Stimulated activated naive CD4-positive, alpha-beta T cell treated with Interleukin-2 at 50 U/mL for 16 hours (primary cell): ENCODE measurements around the gene TMEM86B.
"Not testable (repeated sequence)": the region's sequence is repeated elsewhere in the genome, so short reads cannot be mapped to it uniquely, and the experiment has no call there.

Experiments
- DNase-seq: peaks from one replicate; lab custom pipeline; 2025; lab: John Stamatoyannopoulos, UW

The TMEM86B gene

GRCh38 chr19:55220525-55220924, 8.0 kb downstream of the TMEM86B start:
- DNase-seq = no peak

GRCh38 chr19:55216461-55217198, 11.9 kb downstream of the TMEM86B start:
- peak; percentile 29 for DNase-seq

- no peak for DNase-seq
Observed at GRCh38 chr19:55213547-55213946, 15.0 kb downstream of the TMEM86B start.

GRCh38 chr19:55212447-55212846, 16.1 kb downstream of the TMEM86B start:
- peak; percentile 27 for DNase-seq

GRCh38 chr19:55209693-55210472, 18.7 kb downstream of the TMEM86B start:
- DNase-seq = no peak

GRCh38 chr19:55208880-55209692, 19.5 kb downstream of the TMEM86B start, which contains the start of gene PTPRH:
Gene PTPRH (minus strand): TSS chr19:55209501. CDS start chr19:55209433, 68 bp downstream.
- peak; percentile 5 for DNase-seq

GRCh38 chr19:55206664-55207500, 21.7 kb downstream of the TMEM86B start:
- peak; percentile 29 for DNase-seq

GRCh38 chr19:55202199-55202598, 26.4 kb downstream of the TMEM86B start:
- not testable (repeated sequence) for DNase-seq

- DNase-seq = no peak
Observed at GRCh38 chr19:55199620-55200204, 28.9 kb downstream of the TMEM86B start.

- no peak for DNase-seq
Observed at GRCh38 chr19:55198651-55199050, 29.9 kb downstream of the TMEM86B start.

- DNase-seq = no peak
Observed at GRCh38 chr19:55197528-55197927, 31.0 kb downstream of the TMEM86B start.

GRCh38 chr19:55196803-55197202, 31.8 kb downstream of the TMEM86B start:
- no peak for DNase-seq

GRCh38 chr19:55193481-55193880, 35.1 kb downstream of the TMEM86B start:
- DNase-seq = no peak

GRCh38 chr19:55189403-55189835, 39.1 kb downstream of the TMEM86B start:
- no peak for DNase-seq

- no peak for DNase-seq
Observed at GRCh38 chr19:55188625-55189024, 39.9 kb downstream of the TMEM86B start.

- no peak for DNase-seq
Observed at GRCh38 chr19:55186080-55186479, 42.5 kb downstream of the TMEM86B start.

- DNase-seq = no peak
Observed at GRCh38 chr19:55181740-55182139, 46.8 kb downstream of the TMEM86B start.

- peak; percentile 51 for DNase-seq
Observed at GRCh38 chr19:55179606-55180484, 48.7 kb downstream of the TMEM86B start, which contains the start of gene SYT5. Gene SYT5 (minus strand): TSS chr19:55180289. CDS start chr19:55179041, 1,248 bp downstream.

- DNase-seq = peak; percentile 86
Observed at GRCh38 chr19:55178781-55179599, 49.6 kb downstream of the TMEM86B start.
